A549 (cell line): ENCODE measurements around the gene ACRBP. TPM values are rescaled to one million over a fixed set of nuclear protein-coding genes. Genes with fewer than 3 reads are reported as not detected.

Source experiments
- ATAC-seq, 2 experiments: fragments of 200-7000 bp in 1 of 2; fragments of >200 bp in 1 of 2; cut with Nextera tagmentation in 1 of 2; cut with Tn5 transposase in 1 of 2; 3 replicates each; pipeline versions ENCODE4 v1.8.0 to v1.9.1; 2018 to 2020; ENCODE audit warnings: mild to moderate bottlenecking in 1 of 2, moderate library complexity in 1 of 2
- CTCF ChIA-PET: fragments of 300-600 bp; sonication (Branson Sonifier 250); formaldehyde crosslinking; extraction: SDS; loops from one replicate; lab custom pipeline; 2021; ENCODE audit warnings: antibody characterized with exemption, inconsistent platforms; lab: Yijun Ruan, JAX
- POLR2A ChIA-PET: fragments of 350-600 bp; formaldehyde crosslinking; extraction: SDS; loops from one replicate; lab custom pipeline; 2021; ENCODE audit warnings: antibody characterized with exemption, inconsistent platforms; lab: Yijun Ruan, JAX
- DNase-seq, 2 experiments: peaks; one replicate each; pipeline versions ENCODE4 v3.0.0 to v3.0.0-alpha.2; 2011 to 2016; ENCODE audit warnings: low read depth in 1 of 2, low spot score in 1 of 2
- FAIRE-seq: peaks from 2 replicates; lab custom pipeline; 2011; peaks lifted over from hg19 to GRCh38; lab: Jason Lieb, UNC
- H3K27ac ChIP-seq, 2 experiments: fragments of >200 bp; sonication (Bioruptor Twin); formaldehyde crosslinking; 3 replicates each; pipeline ENCODE4 v1.5.1; 2016 to 2017
- H3K4me1 ChIP-seq: fragments of >200 bp; sonication (Bioruptor Twin); formaldehyde crosslinking; 3 replicates; pipeline ENCODE4 v1.6.1; 2016
- H3K4me2 ChIP-seq: fragments of >200 bp; sonication (Bioruptor Twin); formaldehyde crosslinking; 3 replicates; pipeline ENCODE4 v1.6.1; 2016
- H3K4me3 ChIP-seq: fragments of >200 bp; sonication (Bioruptor Twin); formaldehyde crosslinking; 3 replicates; pipeline ENCODE4 v1.5.1; 2016
- H3K9me3 ChIP-seq: fragments of >200 bp; sonication (Bioruptor Twin); formaldehyde crosslinking; 3 replicates; pipeline ENCODE4 v1.6.1; 2016
- ATOH8 ChIP-seq: fragments of 250-450 bp; sonication (Bioruptor Pico); IDR thresholded peaks from 2 replicates; pipeline ENCODE4 v1.5.0; 2020; ENCODE audit warnings: low read depth, mild to moderate bottlenecking, moderate library complexity
- BCL3 ChIP-seq: fragments of >200 bp; sonication (Bioruptor Twin); formaldehyde crosslinking; IDR thresholded peaks from 3 replicates; pipeline ENCODE4 v1.6.1; 2016
- BHLHE40 ChIP-seq: IDR thresholded peaks from 2 replicates; pipeline ENCODE4 v1.6.1; 2012; ENCODE audit warnings: low read depth, low read length, inconsistent platforms
- CBX8 ChIP-seq: fragments of 200-600 bp; sonication (generic); IDR thresholded peaks from 2 replicates; pipeline ENCODE4 v1.6.1; 2016
- CHD4 ChIP-seq: fragments of 200-600 bp; sonication (generic); IDR thresholded peaks from 2 replicates; pipeline ENCODE4 v1.6.1; 2016; ENCODE audit warnings: antibody characterized with exemption, mild to moderate bottlenecking, borderline replicate concordance
- CTCF ChIP-seq: fragments of >200 bp; sonication (Bioruptor Twin); formaldehyde crosslinking; IDR thresholded peaks from 3 replicates; pipeline ENCODE4 v1.5.1; 2016
- E2F6 ChIP-seq: IDR thresholded peaks from 2 replicates; pipeline ENCODE4 v1.6.1; 2012; ENCODE audit warnings: low read depth, borderline replicate concordance
- EHMT2 ChIP-seq: fragments of 200-600 bp; sonication (generic); IDR thresholded peaks from 2 replicates; pipeline ENCODE4 v1.6.1; 2016; ENCODE audit warnings: antibody characterized with exemption, low read depth, mild to moderate bottlenecking, moderate library complexity
- FOSL2 ChIP-seq, 2 experiments: fragments of 450-650 bp in 1 of 2; fragments of >200 bp in 1 of 2; sonication (Bioruptor Twin) in 1 of 2; formaldehyde crosslinking; IDR thresholded peaks; 2 replicates each; pipeline versions ENCODE4 v1.5.0 to v1.6.1; 2016 to 2020; ENCODE audit warnings: mild to moderate bottlenecking in 1 of 2, moderate library complexity in 1 of 2
- HEYL ChIP-seq: fragments of 250-450 bp; sonication (Bioruptor Pico); IDR thresholded peaks from 2 replicates; pipeline ENCODE4 v1.8.0; 2021; ENCODE audit warnings: mild to moderate bottlenecking, moderate library complexity
- KDM1A ChIP-seq: fragments of 200-600 bp; sonication (generic); IDR thresholded peaks from 2 replicates; pipeline ENCODE4 v1.6.1; 2016; ENCODE audit warnings: low read depth, mild to moderate bottlenecking
- MYC ChIP-seq: IDR thresholded peaks from 2 replicates; pipeline ENCODE4 v1.6.1; 2012; ENCODE audit warnings: mild to moderate bottlenecking, inconsistent platforms, low read length, improper control_type of control experiment, borderline replicate concordance
- NFE2L2 ChIP-seq: fragments of 150-350 bp; conservative IDR thresholded peaks from 2 replicates; pipeline ENCODE4 v1.6.1; 2014; ENCODE audit warnings: low read length
- POLR2AphosphoS2 ChIP-seq: conservative IDR thresholded peaks from 2 replicates; pipeline ENCODE4 v1.6.1; 2012; ENCODE audit warnings: low read length, improper control_type of control experiment, inconsistent platforms
- RAD21 ChIP-seq, 2 experiments: fragments of >200 bp in 1 of 2; sonication (Bioruptor Twin) in 1 of 2; formaldehyde crosslinking in 1 of 2; IDR thresholded peaks in 1 of 2; conservative IDR thresholded peaks in 1 of 2; 2 replicates in 1 of 2; 3 replicates in 1 of 2; pipeline ENCODE4 v1.6.1; 2012 to 2018; ENCODE audit warnings: inconsistent platforms in 1 of 2
- RARB ChIP-seq: fragments of 250-450 bp; sonication (Bioruptor Pico); IDR thresholded peaks from 2 replicates; pipeline ENCODE4 v1.8.0; 2021; ENCODE audit warnings: mild to moderate bottlenecking, moderate library complexity
- RCOR1 ChIP-seq: fragments of 150-350 bp; IDR thresholded peaks from 2 replicates; pipeline ENCODE4 v1.6.1; 2014; ENCODE audit warnings: antibody characterized with exemption, low read length, low read depth
- TP53 ChIP-seq: fragments of 250-450 bp; sonication (Bioruptor Pico); IDR thresholded peaks from 2 replicates; pipeline ENCODE4 v1.5.0; 2021; ENCODE audit warnings: mild to moderate bottlenecking, moderate library complexity
- USF2 ChIP-seq: fragments of 450-650 bp; IDR thresholded peaks from 2 replicates; pipeline ENCODE4 v1.6.1; 2014; ENCODE audit warnings: antibody characterized with exemption
- WGBS: methylation state at CpG from one replicate; pipeline ENCODE4 v1.1.6; 2017; ENCODE audit errors: missing lambda C conversion rate; 5-methylcytosine and 5-hydroxymethylcytosine counted together
- polyA plus RNA-seq, 4 experiments: library from polyadenylated mRNA; depleted of rRNA in 3 of 4; stranded (reverse); fragments of >200 nt; fragmentation: RNase III in 1 of 4; extraction: RNeasy Plus Mini Kit Qiagen cat#74134 plus additional on column Dnase treatment in 1 of 4; gene quantifications; 2 replicates in 3 of 4; 3 replicates in 1 of 4; pipeline ENCODE4 v1.2.3, GENCODE V29; 2011 to 2017

Gene ACRBP
- polyA plus RNA-seq, 2 of the 4 experiments (the other 2 are of a cell fraction) = 0.34 to 0.70 TPM

GRCh38 chr12:6667559-6668210, 20.5 kb upstream of the ACRBP start:
- Histone ChIP-seq H3K4me1 (no peaks in the 10 kb centered on the region), H3K4me2 (no peak overlapping the region), H3K4me3 (no peak overlapping the region), H3K9me3 (no peaks in the 10 kb centered on the region), H3K27ac (no peak overlapping the region)
- 86% methylated on average over 8 of the region's 8 CpGs for WGBS
- ChIA-PET CTCF (interaction anchor here (0.7 to 3.0 kb wide), 17 partner anchors 8 to 167 kb away, joined by 3 to 13 read pairs (median 4); partner anchors contain the start of genes COPS7A, MLF2 and ZNF384), POLR2A (interaction anchor here (2.2 kb wide), 1 partner anchor 21 kb away, joined by 12 read pairs; the partner anchor contains the start of gene ZNF384)
- peak; percentile 30 to 58 for DNase-seq
- FAIRE-seq = no peak
- TF ChIP-seq CTCF (peak; percentile 36; the same call in 2 of the 3 replicates), USF2 (no peak), EHMT2 (no peak), MYC (no peak), KDM1A (no peak), BHLHE40 (no peak), POLR2AphosphoS2 (no peak), E2F6 (no peak), RCOR1 (no peak), ATOH8 (no peak), CBX8 (no peak), HEYL (CRISPR knock-in tag) (no peak), RAD21 (conservative IDR thresholded peaks at IDR 0.05 in 1 of 2, IDR thresholded peaks at IDR 0.05 in 1 of 2) (peak; percentile 33 to 46; a peak in 2 of 5 replicates), BCL3 (no peak)
- peak in 1 of 2 experiments; percentile 45; a peak in 1 of 6 replicates for ATAC-seq

- H3K9me3 ChIP-seq = no peaks in the 10 kb centered on the region
- DNase-seq (no peak), ATAC-seq (no peak), FAIRE-seq (no peak)
- peaks cover 7% of the 10 kb centered on the region; the same call in 2 of the 3 replicates for H3K4me1 ChIP-seq
- 98% methylated on average over 2 of the region's 2 CpGs for WGBS
- CTCF ChIA-PET = interaction anchor here (0.5 to 2.1 kb wide), 8 partner anchors 16 to 159 kb away, joined by 3 to 7 read pairs (median 4); partner anchors contain the start of gene ZNF384
- POLR2A ChIA-PET = no interaction called here
- no peak overlapping the region for H3K4me3 ChIP-seq
- TF ChIP-seq NFE2L2 = no peak
- TF ChIP-seq RARB (CRISPR knock-in tag) = no peak
- TF ChIP-seq TP53 (CRISPR knock-in tag) = no peak
- TF ChIP-seq CHD4 = no peak
- TF ChIP-seq BHLHE40 = no peak
- no peak for TF ChIP-seq FOSL2 (IDR thresholded peaks at IDR 0.05)
- TF ChIP-seq FOSL2 (CRISPR knock-in tag; IDR thresholded peaks at IDR 0.05) = no peak
- no peak for TF ChIP-seq HEYL (CRISPR knock-in tag)
- H3K4me2 ChIP-seq = no peak overlapping the region
- H3K27ac ChIP-seq = no peak overlapping the region
These were observed 19.0 kb upstream of the ACRBP start for GRCh38 chr12:6666211-6666610.
